Activated T-cell treated with anti-CD3 and anti-CD28 coated beads, Interleukin-2, amount 50 U/mL, for 24 hours (primary cell): ENCODE data around the gene PPM1N.
A peak's percentile ranks its signal among the peaks of the same experiment; 100 is the strongest.

Source experiments
- DNase-seq: peaks from one replicate; pipeline ENCODE4 v3.0.0-alpha.2; 2020
- H3K27ac Mint-ChIP-seq: 2 replicates; pipeline ENCODE4 v1.8.0; 2020; ENCODE audit warnings: mild to moderate bottlenecking, mixed read lengths
- H3K27me3 Mint-ChIP-seq: 2 replicates; pipeline ENCODE4 v1.8.0; 2020; ENCODE audit warnings: mixed read lengths
- H3K36me3 Mint-ChIP-seq: 2 replicates; pipeline ENCODE4 v1.8.0; 2020; ENCODE audit warnings: low read depth, mixed read lengths
- H3K4me1 Mint-ChIP-seq: 2 replicates; pipeline ENCODE4 v1.8.0; 2020; ENCODE audit warnings: low read depth, mixed read lengths
- H3K4me3 Mint-ChIP-seq: 2 replicates; pipeline ENCODE4 v1.8.0; 2020; ENCODE audit warnings: mild to moderate bottlenecking, moderate library complexity, mixed read lengths
- H3K9me3 Mint-ChIP-seq: 2 replicates; pipeline ENCODE4 v1.8.0; 2020; ENCODE audit warnings: mixed read lengths

PPM1N gene

DNA sequence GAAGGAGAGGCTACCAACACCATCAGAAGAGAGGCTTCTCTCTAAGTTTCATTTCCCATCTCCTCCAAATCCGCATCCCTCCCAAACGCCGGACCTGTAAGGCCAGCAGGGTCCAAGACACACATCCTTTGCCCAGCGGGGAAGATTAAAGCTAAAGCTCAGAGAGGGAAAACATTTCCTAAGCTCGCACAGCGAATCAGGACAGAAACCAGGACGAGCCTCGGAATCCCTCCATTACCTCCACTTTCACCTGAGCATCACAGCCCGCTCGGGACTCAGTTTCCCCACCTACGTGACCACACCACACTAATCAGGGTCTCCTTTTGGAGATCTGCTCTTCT, 31.2 kb upstream of the PPM1N start:
- Mint-ChIP-seq H3K4me1 (peaks cover 40% of the 10 kb centered on the region), H3K9me3 (no peaks in the 10 kb centered on the region), H3K27ac (peak overlapping the region; percentile 94), H3K36me3 (peaks cover 22% of the 10 kb centered on the region), H3K27me3 (peaks cover 8% of the 10 kb centered on the region), H3K4me3 (peak overlapping the region; percentile 86)
- DNase-seq, result no peak

DNA sequence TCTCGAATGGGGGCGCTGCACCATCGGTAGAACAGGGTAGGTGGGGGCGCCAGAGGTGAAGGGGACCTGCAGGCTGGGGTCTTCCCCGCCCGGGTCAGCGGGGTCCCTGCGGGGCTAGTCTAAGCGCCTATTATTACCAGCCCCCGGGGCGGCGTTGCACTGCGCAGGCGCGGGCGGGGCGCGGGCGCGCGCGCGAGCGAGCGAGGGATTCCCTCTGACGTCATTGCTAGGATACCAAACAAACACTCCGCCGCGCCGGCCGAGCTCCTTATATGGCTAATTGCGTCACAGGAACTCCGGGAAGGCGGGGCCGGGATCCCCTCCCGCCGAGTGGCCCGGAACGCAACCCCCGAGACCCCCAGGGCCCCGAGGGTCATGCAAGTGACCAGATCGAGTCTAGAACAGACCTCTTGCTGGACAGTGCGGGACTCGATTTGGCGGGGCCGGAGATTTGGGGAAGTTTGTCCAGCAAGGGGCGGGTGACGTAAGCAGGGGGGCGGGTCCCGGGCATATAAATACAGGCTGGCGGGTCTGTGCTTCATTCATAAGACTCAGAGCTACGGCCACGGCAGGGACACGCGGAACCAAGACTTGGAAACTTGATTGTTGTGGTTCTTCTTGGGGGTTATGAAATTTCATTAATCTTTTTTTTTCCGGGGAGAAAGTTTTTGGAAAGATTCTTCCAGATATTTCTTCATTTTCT, 30.6 kb upstream of the PPM1N start, which contains the start of gene FOSB:
Gene FOSB, plus strand, starts transcription at position 541 of the 703 bp plus-strand sequence. CDS start 591 bp downstream, outside the sequence.
- peak within 1 kb of the TSS; percentile 94 for H3K27ac Mint-ChIP-seq
- H3K27me3 Mint-ChIP-seq, result peaks cover 10% of the 10 kb centered on the region
- no peaks in the 10 kb centered on the region for H3K9me3 Mint-ChIP-seq
- peak; percentile 96 for DNase-seq
- peak within 1 kb of the TSS; percentile 86 for H3K4me3 Mint-ChIP-seq
- peaks cover 44% of the 10 kb centered on the region for H3K4me1 Mint-ChIP-seq
- H3K36me3 Mint-ChIP-seq, result peaks cover 25% of the 10 kb centered on the region

DNA sequence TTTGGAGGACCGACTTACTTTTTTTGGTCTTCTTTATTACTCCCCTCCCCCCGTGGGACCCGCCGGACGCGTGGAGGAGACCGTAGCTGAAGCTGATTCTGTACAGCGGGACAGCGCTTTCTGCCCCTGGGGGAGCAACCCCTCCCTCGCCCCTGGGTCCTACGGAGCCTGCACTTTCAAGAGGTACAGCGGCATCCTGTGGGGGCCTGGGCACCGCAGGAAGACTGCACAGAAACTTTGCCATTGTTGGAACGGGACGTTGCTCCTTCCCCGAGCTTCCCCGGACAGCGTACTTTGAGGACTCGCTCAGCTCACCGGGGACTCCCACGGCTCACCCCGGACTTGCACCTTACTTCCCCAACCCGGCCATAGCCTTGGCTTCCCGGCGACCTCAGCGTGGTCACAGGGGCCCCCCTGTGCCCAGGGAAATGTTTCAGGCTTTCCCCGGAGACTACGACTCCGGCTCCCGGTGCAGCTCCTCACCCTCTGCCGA, 30.0 kb upstream of the PPM1N start:
- DNase-seq, result peak; percentile 66
- peaks cover 47% of the 10 kb centered on the region for H3K4me1 Mint-ChIP-seq
- H3K27me3 Mint-ChIP-seq, result peaks cover 15% of the 10 kb centered on the region
- H3K4me3 Mint-ChIP-seq, result peak overlapping the region; percentile 86
- peaks cover 30% of the 10 kb centered on the region for H3K36me3 Mint-ChIP-seq
- H3K9me3 Mint-ChIP-seq, result no peaks in the 10 kb centered on the region
- H3K27ac Mint-ChIP-seq, result peak overlapping the region; percentile 94

DNA sequence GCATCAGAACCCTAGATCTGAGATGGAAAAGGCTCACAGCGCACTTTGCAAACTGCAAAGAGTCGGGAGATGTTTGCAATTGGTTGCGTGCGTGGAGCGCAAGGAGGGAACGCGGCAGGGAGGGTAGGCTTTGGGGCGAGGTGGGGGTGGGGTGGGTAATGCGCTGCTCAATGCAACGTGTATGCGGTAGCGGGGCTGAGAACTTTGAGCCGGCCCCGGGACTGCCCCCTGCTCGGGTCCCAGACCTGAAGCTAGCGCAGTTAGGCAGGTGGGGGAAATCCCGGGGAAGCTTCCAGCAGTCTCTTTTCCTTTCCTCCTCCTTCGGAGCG, 29.5 kb upstream of the PPM1N start:
- H3K27ac Mint-ChIP-seq, result peak overlapping the region; percentile 94
- no peak for DNase-seq

GRCh38 chr19:45469132-45469944, 28.9 kb upstream of the PPM1N start:
- peak overlapping the region; percentile 94 for H3K27ac Mint-ChIP-seq
- peak; percentile 97 for DNase-seq
- peak overlapping the region; percentile 86 for H3K4me3 Mint-ChIP-seq
- H3K27me3 Mint-ChIP-seq, result peaks cover 18% of the 10 kb centered on the region
- H3K36me3 Mint-ChIP-seq, result peaks cover 33% of the 10 kb centered on the region
- peaks cover 51% of the 10 kb centered on the region for H3K4me1 Mint-ChIP-seq
- no peaks in the 10 kb centered on the region for H3K9me3 Mint-ChIP-seq

More for the DNA sequence above, 29.5 kb upstream of the PPM1N start:
- Mint-ChIP-seq H3K9me3 (no peaks in the 10 kb centered on the region), H3K4me3 (peak overlapping the region; percentile 86), H3K36me3 (peaks cover 33% of the 10 kb centered on the region), H3K27me3 (peaks cover 17% of the 10 kb centered on the region), H3K4me1 (peaks cover 50% of the 10 kb centered on the region)

DNA sequence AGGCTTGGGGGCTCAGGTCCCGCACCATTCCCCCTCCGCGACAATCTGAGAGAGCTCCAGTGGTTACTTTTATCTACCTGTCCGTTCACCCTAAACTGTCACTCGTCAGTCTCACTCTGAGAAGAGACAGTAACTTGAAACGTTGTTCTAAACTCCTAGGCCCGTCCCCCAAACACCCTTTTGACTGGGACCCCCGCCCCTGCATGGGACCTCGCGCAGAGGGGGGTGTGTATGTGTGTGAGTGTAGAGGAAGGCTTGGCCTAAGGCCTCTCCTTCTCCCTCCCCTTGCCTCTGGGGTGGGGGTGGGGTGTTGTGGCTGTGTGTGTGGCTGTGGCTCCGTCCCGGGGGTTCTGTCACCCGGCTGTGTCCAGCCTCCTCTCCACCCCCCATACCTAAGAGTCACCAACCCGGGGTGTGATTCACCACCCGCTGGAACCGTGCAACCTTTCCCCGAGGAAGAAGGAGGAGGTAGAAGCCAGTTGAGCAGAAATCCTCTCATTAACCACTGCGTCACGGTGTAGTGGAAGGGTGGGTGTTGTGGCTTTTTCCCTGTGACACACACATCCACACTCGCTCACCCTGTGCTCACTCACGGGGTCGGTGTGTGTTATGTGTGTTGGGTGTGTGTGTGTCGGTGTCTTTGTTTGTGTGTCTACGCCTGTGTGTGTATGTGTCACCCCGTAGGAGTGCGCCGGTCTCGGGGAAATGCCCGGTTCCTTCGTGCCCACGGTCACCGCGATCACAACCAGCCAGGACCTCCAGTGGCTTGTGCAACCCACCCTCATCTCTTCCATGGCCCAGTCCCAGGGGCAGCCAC, 28.1 kb upstream of the PPM1N start:
- Mint-ChIP-seq H3K27me3 (peaks cover 18% of the 10 kb centered on the region), H3K36me3 (peaks cover 33% of the 10 kb centered on the region), H3K27ac (peak overlapping the region; percentile 94), H3K4me3 (peak overlapping the region; percentile 86), H3K4me1 (peaks cover 53% of the 10 kb centered on the region), H3K9me3 (no peaks in the 10 kb centered on the region)
- no peak for DNase-seq

DNA sequence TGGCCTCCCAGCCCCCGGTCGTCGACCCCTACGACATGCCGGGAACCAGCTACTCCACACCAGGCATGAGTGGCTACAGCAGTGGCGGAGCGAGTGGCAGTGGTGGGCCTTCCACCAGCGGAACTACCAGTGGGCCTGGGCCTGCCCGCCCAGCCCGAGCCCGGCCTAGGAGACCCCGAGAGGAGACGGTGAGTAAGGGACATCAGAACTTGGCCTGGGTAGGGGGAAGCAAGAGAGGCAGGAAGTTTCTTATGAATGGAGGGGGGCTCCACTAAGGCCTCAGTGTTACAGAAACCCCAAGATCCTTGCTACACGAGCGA, 27.5 kb upstream of the PPM1N start:
- Mint-ChIP-seq H3K9me3 (no peaks in the 10 kb centered on the region), H3K4me1 (peaks cover 56% of the 10 kb centered on the region), H3K36me3 (peaks cover 33% of the 10 kb centered on the region), H3K27ac (no peak overlapping the region), H3K27me3 (peaks cover 18% of the 10 kb centered on the region), H3K4me3 (peak overlapping the region; percentile 86)
- DNase-seq, result no peak

DNA sequence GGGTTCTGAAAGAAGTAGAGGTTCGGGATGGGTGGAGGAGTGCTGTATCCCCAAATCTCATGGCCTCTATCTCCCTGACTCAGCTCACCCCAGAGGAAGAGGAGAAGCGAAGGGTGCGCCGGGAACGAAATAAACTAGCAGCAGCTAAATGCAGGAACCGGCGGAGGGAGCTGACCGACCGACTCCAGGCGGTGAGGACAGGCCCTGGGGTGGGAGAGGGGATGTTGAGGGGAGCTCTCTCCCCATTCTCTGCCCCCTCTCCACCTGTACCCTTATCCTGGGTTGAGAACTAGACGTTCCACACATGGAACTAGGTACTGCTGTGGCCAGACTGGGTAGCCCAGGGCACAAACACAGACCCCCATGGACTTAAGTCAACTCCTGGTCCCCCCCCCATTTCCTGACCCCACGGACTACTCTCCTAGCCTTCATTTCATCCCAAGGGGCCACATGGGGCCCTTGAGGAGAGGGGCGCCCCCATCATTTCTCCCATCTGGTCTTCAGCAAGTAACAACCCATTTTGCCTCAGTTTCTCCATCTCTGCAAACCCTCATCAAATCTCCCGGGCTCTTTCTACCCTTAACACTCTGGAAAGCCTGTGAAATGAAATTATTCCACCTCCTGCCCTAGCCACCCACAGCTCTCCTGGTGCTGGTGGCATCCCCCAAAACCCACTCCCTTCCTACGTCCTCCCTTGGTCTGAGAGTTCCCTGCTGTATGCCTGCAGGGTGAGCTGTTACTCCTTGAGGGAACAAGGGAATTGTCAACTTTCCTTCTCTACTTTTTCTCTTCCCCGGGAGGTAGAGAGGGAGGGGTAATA, 26.9 kb upstream of the PPM1N start:
- Mint-ChIP-seq H3K36me3 (peaks cover 33% of the 10 kb centered on the region), H3K9me3 (no peaks in the 10 kb centered on the region), H3K27me3 (peaks cover 18% of the 10 kb centered on the region), H3K27ac (no peak overlapping the region), H3K4me3 (peak overlapping the region; percentile 86), H3K4me1 (peaks cover 59% of the 10 kb centered on the region)
- DNase-seq, result no peak

GRCh38 chr19:45471931-45472562, 26.2 kb upstream of the PPM1N start:
- H3K4me1 Mint-ChIP-seq, result peaks cover 63% of the 10 kb centered on the region
- peaks cover 18% of the 10 kb centered on the region for H3K27me3 Mint-ChIP-seq
- H3K4me3 Mint-ChIP-seq, result no peak overlapping the region
- no peak for DNase-seq
- H3K9me3 Mint-ChIP-seq, result no peaks in the 10 kb centered on the region
- peaks cover 33% of the 10 kb centered on the region for H3K36me3 Mint-ChIP-seq
- no peak overlapping the region for H3K27ac Mint-ChIP-seq

DNA sequence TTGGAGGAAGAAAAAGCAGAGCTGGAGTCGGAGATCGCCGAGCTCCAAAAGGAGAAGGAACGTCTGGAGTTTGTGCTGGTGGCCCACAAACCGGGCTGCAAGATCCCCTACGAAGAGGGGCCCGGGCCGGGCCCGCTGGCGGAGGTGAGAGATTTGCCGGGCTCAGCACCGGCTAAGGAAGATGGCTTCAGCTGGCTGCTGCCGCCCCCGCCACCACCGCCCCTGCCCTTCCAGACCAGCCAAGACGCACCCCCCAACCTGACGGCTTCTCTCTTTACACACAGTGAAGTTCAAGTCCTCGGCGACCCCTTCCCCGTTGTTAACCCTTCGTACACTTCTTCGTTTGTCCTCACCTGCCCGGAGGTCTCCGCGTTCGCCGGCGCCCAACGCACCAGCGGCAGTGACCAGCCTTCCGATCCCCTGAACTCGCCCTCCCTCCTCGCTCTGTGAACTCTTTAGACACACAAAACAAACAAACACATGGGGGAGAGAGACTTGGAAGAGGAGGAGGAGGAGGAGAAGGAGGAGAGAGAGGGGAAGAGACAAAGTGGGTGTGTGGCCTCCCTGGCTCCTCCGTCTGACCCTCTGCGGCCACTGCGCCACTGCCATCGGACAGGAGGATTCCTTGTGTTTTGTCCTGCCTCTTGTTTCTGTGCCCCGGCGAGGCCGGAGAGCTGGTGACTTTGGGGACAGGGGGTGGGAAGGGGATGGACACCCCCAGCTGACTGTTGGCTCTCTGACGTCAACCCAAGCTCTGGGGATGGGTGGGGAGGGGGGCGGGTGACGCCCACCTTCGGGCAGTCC, 25.5 kb upstream of the PPM1N start:
- Mint-ChIP-seq H3K4me3 (no peak overlapping the region), H3K9me3 (no peaks in the 10 kb centered on the region), H3K36me3 (peaks cover 33% of the 10 kb centered on the region), H3K27me3 (peaks cover 18% of the 10 kb centered on the region), H3K27ac (no peak overlapping the region), H3K4me1 (peaks cover 65% of the 10 kb centered on the region)
- DNase-seq, result no peak

GRCh38 chr19:45473367-45473681, 24.9 kb upstream of the PPM1N start:
- Mint-ChIP-seq H3K4me3 (no peak overlapping the region), H3K27ac (no peak overlapping the region), H3K27me3 (peaks cover 18% of the 10 kb centered on the region)

GRCh38 chr19:45473682-45474605, 24.3 kb upstream of the PPM1N start:
- Mint-ChIP-seq H3K4me1 (peaks cover 67% of the 10 kb centered on the region), H3K27ac (peak overlapping the region; percentile 31), H3K36me3 (peaks cover 29% of the 10 kb centered on the region), H3K4me3 (no peak overlapping the region), H3K9me3 (no peaks in the 10 kb centered on the region), H3K27me3 (peaks cover 18% of the 10 kb centered on the region)
- DNase-seq, result no peak

More at GRCh38 chr19:45473367-45473681, 24.9 kb upstream of the PPM1N start:
- DNase-seq, result no peak
- Mint-ChIP-seq H3K36me3 (peaks cover 30% of the 10 kb centered on the region), H3K9me3 (no peaks in the 10 kb centered on the region), H3K4me1 (peaks cover 65% of the 10 kb centered on the region)
